Skeletal muscle satellite cell (primary cell): ENCODE results near the gene BIRC6.
A peak's percentile ranks its signal among the peaks of the same experiment; 100 is the strongest.
"Not testable (repeated sequence)": the region's sequence is repeated elsewhere in the genome, so short reads cannot be mapped to it uniquely, and the experiment has no call there.

Experiments
- H3K27me3 ChIP-seq: 2 replicates; pipeline ENCODE4 v1.7.0; 2013; ENCODE audit warnings: low read length; ENCODE audit not compliant: control insufficient read depth, insufficient read depth
- H3K36me3 ChIP-seq: 2 replicates; pipeline ENCODE4 v1.7.0; 2013; ENCODE audit warnings: mild to moderate bottlenecking, control low read depth, low read length; ENCODE audit not compliant: insufficient read depth
- H3K4me1 ChIP-seq: 2 replicates; pipeline ENCODE4 v1.7.0; 2013; ENCODE audit warnings: low read length; ENCODE audit not compliant: control insufficient read depth, insufficient read depth
- H3K4me2 ChIP-seq: 2 replicates; pipeline ENCODE4 v1.7.0; 2013; ENCODE audit warnings: mild to moderate bottlenecking, low read length
- H3K4me3 ChIP-seq: 2 replicates; pipeline ENCODE4 v1.7.0; 2013; ENCODE audit warnings: low read length
- H3K9ac ChIP-seq: 2 replicates; pipeline ENCODE4 v1.7.0; 2013; ENCODE audit warnings: mild to moderate bottlenecking, low read depth, low read length, moderate library complexity
- H3K9me3 ChIP-seq: replicated peaks from 2 replicates; pipeline ENCODE4 v1.7.0; 2013; ENCODE audit warnings: mild to moderate bottlenecking, control low read depth, low read length

BIRC6 gene

DNA sequence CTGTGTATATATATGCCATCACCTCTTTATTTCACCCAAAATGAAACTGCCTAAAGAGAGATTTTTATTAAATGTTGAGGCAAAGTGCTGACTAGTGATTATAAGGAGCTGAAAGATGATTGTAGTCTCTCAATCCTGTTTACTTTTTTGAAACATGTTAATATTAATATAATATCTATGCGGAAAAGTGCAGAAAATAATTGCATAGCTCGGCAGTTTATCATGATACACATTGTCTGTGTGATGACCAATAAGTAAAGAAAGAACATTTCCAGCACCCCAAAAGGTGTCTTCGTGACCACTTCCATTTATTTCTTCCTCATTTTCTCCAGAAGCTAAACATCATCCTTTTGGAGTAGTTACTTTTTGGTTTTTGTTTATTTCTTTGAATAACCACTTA is 99.0 kb downstream of the BIRC6 start:
- peaks cover 35% of the 10 kb centered on the region for H3K36me3 ChIP-seq
- no peak overlapping the region for H3K4me2 ChIP-seq
- H3K27me3 ChIP-seq: no peaks in the 10 kb centered on the region
- no peak overlapping the region for H3K4me3 ChIP-seq
- no peaks in the 10 kb centered on the region for H3K9me3 ChIP-seq
- no peak overlapping the region for H3K9ac ChIP-seq
- H3K4me1 ChIP-seq: peaks cover 10% of the 10 kb centered on the region

DNA sequence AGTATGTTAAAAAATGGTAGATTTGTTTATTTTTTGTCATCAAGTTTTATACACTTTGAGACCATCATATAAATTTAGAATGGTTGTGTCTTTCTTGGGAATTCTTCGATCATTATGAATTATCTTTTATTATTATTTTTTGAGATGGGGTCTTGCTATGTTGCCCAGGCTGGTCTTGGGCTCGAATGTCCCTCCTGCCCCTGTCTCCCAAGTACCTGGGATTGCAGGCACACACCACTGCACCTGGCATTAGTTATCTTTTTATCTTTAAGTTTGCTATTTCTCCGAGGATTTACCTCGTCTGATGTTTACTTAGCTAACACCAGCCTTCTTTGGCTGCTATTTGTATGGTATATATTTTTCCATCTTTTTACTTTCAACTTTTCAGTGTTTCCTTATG is 100.0 kb downstream of the BIRC6 start:
- H3K4me3 ChIP-seq: no peak overlapping the region
- H3K9me3 ChIP-seq: no peaks in the 10 kb centered on the region
- no peak overlapping the region for H3K9ac ChIP-seq
- peaks cover 30% of the 10 kb centered on the region for H3K36me3 ChIP-seq
- H3K4me2 ChIP-seq: no peak overlapping the region
- H3K4me1 ChIP-seq: peaks cover 10% of the 10 kb centered on the region
- H3K27me3 ChIP-seq: no peaks in the 10 kb centered on the region

DNA sequence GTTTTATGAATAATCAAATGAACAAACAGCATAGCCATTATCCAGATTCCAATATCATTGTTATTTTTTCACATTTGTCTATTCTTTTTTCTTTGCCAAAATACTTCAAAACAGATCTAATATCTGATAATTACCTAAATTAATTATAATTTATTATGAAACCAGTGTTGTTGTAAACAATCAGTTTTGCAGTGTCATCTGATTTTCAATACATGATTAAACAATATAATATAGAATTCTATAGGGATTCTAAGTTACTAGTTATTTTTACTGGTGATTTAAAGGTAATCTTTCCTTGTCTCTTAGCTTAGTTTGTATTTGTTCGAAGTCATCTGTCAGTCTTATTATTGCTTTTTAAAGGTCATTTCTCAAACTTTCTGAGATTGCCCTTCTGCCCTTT is 101.0 kb downstream of the BIRC6 start:
- no peak overlapping the region for H3K9ac ChIP-seq

DNA sequence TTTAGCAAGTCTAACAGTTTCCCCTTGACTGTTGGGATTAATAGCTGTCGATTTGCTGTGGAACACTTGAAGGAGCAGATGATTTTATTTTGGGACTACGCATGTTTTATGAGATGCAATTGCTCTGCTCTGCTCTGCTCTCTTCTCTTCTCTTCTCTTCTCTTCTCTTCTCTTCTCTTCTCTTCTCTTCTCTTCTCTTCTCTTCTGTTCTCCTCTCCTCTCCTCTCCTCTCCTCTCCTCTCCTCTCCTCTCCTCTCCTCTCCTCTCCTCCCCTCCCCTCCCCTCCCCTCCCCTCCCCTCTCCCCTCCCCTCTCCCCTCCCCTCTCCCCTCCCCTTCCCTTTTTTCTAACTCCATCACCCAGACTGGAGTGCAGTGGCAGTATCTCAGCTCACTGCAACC is 104.0 kb downstream of the BIRC6 start:
- H3K9me3 ChIP-seq, H3K4me3 ChIP-seq, H3K4me2 ChIP-seq, H3K9ac ChIP-seq, H3K27me3 ChIP-seq: not testable (repeated sequence)
- H3K36me3 ChIP-seq: peaks cover 40% of the 10 kb centered on the region
- peaks cover 14% of the 10 kb centered on the region for H3K4me1 ChIP-seq

More for the DNA sequence above, 101.0 kb downstream of the BIRC6 start:
- peaks cover 27% of the 10 kb centered on the region for H3K36me3 ChIP-seq
- H3K4me3 ChIP-seq: no peak overlapping the region
- H3K27me3 ChIP-seq: no peaks in the 10 kb centered on the region
- no peaks in the 10 kb centered on the region for H3K9me3 ChIP-seq
- H3K4me2 ChIP-seq: no peak overlapping the region
- peaks cover 10% of the 10 kb centered on the region for H3K4me1 ChIP-seq

DNA sequence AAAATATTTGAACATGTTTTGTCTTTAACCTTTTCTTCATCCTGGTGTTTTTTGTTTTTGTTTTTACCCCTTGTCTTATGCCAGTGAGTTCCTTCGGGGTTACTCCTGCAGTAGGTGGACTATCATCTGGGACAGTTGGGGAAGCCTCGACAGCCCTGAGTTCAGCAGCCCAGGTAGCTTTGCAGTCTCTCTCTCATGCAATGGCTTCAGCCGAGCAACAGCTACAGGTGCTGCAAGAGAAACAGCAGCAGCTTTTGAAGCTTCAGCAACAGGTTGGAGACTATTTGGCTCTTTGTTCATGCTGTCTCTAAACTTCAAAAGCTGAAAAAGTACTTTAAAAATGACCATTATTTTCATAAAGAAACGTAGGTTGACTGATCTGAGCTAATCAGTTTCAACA is 106.3 kb downstream of the BIRC6 start:
- no peaks in the 10 kb centered on the region for H3K9me3 ChIP-seq
- no peak overlapping the region for H3K9ac ChIP-seq
- peaks cover 27% of the 10 kb centered on the region for H3K36me3 ChIP-seq
- no peak overlapping the region for H3K4me3 ChIP-seq
- no peaks in the 10 kb centered on the region for H3K27me3 ChIP-seq
- no peak overlapping the region for H3K4me2 ChIP-seq
- H3K4me1 ChIP-seq: peaks cover 17% of the 10 kb centered on the region

- Histone ChIP-seq H3K4me1 (peaks cover 17% of the 10 kb centered on the region), H3K27me3 (no peaks in the 10 kb centered on the region), H3K9me3 (no peaks in the 10 kb centered on the region), H3K9ac (no peak overlapping the region), H3K4me2 (peak overlapping the region; percentile 5), H3K4me3 (no peak overlapping the region), H3K36me3 (peaks cover 34% of the 10 kb centered on the region)
Observed at GRCh38 chr2:32464431-32464830, 107.6 kb downstream of the BIRC6 start.

DNA sequence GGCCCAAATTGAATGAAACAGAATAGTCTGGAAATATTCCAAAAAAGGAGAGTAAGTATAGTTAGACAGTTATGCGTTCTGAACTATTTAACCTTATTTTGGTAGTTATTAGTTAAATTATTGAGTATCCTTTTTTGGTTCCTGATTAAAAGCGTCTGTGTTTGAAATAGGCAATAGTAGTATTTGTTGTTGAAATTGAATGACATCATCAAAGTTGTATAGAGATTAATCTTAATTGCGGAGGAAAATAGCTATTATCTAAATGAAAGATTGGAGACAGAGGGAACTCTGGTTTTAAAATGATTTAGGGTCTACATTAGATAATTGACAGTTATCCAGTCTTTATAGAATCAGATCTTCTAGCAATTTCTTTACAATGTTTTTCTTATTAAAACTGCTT is 115.8 kb downstream of the BIRC6 start:
- Histone ChIP-seq H3K36me3 (peaks cover 53% of the 10 kb centered on the region), H3K4me2 (no peak overlapping the region), H3K4me1 (no peaks in the 10 kb centered on the region), H3K27me3 (no peaks in the 10 kb centered on the region), H3K9ac (no peak overlapping the region), H3K9me3 (no peaks in the 10 kb centered on the region), H3K4me3 (no peak overlapping the region)

DNA sequence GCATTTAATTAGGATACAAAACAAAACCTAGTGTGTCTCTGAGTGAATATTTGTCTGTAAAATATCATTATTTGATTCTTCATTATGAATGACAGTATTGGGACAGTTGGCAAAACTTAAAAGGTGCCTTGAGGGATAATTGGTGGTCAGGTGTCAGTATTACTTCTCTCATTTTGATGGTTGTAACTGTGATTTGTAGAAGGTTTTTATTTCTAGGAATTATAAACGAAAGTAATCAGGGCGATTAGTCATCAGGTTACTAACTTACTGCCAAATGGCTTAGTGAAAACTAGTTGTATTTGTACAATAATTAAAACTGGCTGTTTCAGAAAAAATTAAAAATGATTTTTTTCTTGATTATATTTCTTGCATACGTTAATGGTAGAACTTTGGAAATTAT is 117.6 kb downstream of the BIRC6 start:
- Histone ChIP-seq H3K9ac (no peak overlapping the region), H3K27me3 (no peaks in the 10 kb centered on the region), H3K36me3 (peaks cover 45% of the 10 kb centered on the region), H3K4me3 (no peak overlapping the region), H3K9me3 (no peaks in the 10 kb centered on the region), H3K4me2 (no peak overlapping the region), H3K4me1 (peaks cover 12% of the 10 kb centered on the region)

- Histone ChIP-seq H3K27me3 (no peaks in the 10 kb centered on the region), H3K9ac (no peak overlapping the region), H3K36me3 (peaks cover 49% of the 10 kb centered on the region), H3K9me3 (no peaks in the 10 kb centered on the region), H3K4me3 (no peak overlapping the region), H3K4me1 (peaks cover 19% of the 10 kb centered on the region), H3K4me2 (peak overlapping the region; percentile 35)
Observed at GRCh38 chr2:32478889-32479620, 122.2 kb downstream of the BIRC6 start.

DNA sequence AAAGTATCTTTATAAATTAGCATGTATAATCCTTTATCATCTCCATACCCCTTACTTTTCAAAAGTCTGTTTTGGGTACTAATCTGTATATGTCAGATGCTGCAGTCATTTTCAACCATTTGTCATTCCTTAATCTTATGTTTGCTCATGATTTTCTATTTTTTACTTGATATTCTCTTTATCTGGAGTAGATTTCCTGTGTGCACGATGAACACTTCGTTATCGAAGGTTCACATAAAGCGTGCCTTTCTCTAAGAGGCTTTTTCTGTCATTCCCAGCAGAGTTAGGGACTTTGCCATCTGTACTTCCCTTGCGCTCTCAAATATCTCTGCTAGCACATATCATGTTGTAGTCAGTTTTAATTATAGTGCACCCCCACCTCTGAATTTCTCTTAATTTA is 123.2 kb downstream of the BIRC6 start:
- no peaks in the 10 kb centered on the region for H3K9me3 ChIP-seq
- no peak overlapping the region for H3K4me2 ChIP-seq
- no peak overlapping the region for H3K4me3 ChIP-seq
- H3K9ac ChIP-seq: no peak overlapping the region
- peaks cover 49% of the 10 kb centered on the region for H3K36me3 ChIP-seq
- H3K27me3 ChIP-seq: no peaks in the 10 kb centered on the region
- peaks cover 27% of the 10 kb centered on the region for H3K4me1 ChIP-seq

DNA sequence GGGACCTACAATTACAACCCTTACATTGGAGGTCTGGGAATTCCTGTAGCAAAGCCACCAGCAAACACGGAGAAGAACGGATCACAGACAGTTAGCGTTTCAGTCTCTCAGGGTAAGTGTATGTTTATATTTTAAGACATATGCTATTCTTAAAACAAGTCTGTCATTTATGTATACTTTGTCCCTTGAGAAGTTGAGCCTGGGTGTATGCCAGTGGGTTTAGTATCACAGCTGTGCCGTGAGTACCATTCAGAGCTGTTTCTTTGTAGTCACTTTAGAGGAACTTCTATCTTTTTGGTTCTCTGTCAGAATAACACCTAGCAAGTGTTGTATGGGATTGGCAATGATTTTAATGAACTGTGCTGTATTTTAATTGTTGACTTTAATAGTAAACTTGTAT is 125.6 kb downstream of the BIRC6 start:
- Histone ChIP-seq H3K9me3 (no peaks in the 10 kb centered on the region), H3K4me1 (peaks cover 41% of the 10 kb centered on the region), H3K9ac (no peak overlapping the region), H3K36me3 (peaks cover 54% of the 10 kb centered on the region), H3K4me3 (no peak overlapping the region), H3K27me3 (no peaks in the 10 kb centered on the region), H3K4me2 (no peak overlapping the region)

DNA sequence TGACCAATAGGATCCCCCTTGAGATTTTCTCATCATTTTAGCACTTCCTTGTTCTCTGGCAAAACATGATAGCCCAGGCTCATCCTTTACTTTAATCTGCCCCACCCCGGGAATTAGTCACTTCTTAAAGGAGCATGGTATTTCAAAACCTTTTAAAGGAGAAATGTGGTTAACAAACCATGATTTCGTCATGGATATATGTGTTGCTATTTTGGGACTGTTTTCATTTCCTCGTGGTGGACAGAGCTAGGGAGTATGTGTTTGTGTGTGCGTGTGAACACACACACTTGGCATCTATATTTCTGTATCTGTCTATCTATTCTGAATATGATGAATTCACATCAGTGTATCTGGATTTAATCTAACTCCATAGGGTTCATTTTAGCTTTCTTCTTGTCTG is 128.1 kb downstream of the BIRC6 start:
- Histone ChIP-seq H3K9ac (peak overlapping the region; percentile 69), H3K9me3 (no peaks in the 10 kb centered on the region), H3K4me2 (peak overlapping the region; percentile 71), H3K27me3 (no peaks in the 10 kb centered on the region), H3K4me1 (peaks cover 33% of the 10 kb centered on the region), H3K4me3 (peak overlapping the region; percentile 33), H3K36me3 (peaks cover 61% of the 10 kb centered on the region)
